A673 (cell line): Measurements from ENCODE around the gene ADCYAP1R1. TPM values are rescaled to one million over a fixed set of nuclear protein-coding genes. Genes with fewer than 3 reads are reported as not detected.

Experiments
- BruUV-seq: library from RNA; stranded (reverse); fragments of 400-500 nt; replicated peaks from 2 replicates; lab custom pipeline; 2021; lab: Mats Ljungman, UMichigan
- CTCF ChIA-PET: fragments of 300-600 bp; sonication (Branson Sonifier 250); formaldehyde crosslinking; loops from one replicate; lab custom pipeline; 2022; ENCODE audit warnings: antibody characterized with exemption; lab: Charles Lee
- POLR2A ChIA-PET: fragments of 300-600 bp; sonication (Branson Sonifier 250); formaldehyde crosslinking; loops from one replicate; lab custom pipeline; 2022; ENCODE audit warnings: antibody characterized with exemption; ENCODE audit not compliant: low non-redundant PET; lab: Charles Lee
- DNase-seq: peaks from one replicate; pipeline ENCODE4 v3.0.0-alpha.2; 2015; ENCODE audit warnings: low spot score
- H3K27ac ChIP-seq: fragments of 200-600 bp; sonication (generic); 2 replicates; pipeline ENCODE4 v1.5.1; 2016; ENCODE audit warnings: mixed run types, low read depth, mild to moderate bottlenecking, mixed read lengths, antibody characterized with exemption, low read length; ENCODE audit not compliant: poor library complexity, severe bottlenecking
- H3K27me3 ChIP-seq: fragments of 200-600 bp; sonication (generic); replicated peaks from 2 replicates; pipeline ENCODE4 v1.6.1; 2017; ENCODE audit warnings: mixed run types, low read depth, mild to moderate bottlenecking, mixed read lengths, antibody characterized with exemption, low read length; ENCODE audit not compliant: insufficient read depth, poor library complexity
- H3K36me3 ChIP-seq: fragments of 200-600 bp; sonication (generic); 2 replicates; pipeline ENCODE4 v1.6.1; 2016; ENCODE audit warnings: mixed run types, mild to moderate bottlenecking, mixed read lengths, antibody characterized with exemption, low read length; ENCODE audit not compliant: insufficient read depth, poor library complexity, severe bottlenecking
- H3K4me1 ChIP-seq: fragments of 200-600 bp; sonication (generic); 2 replicates; pipeline ENCODE4 v1.6.1; 2017; ENCODE audit warnings: mixed run types, mild to moderate bottlenecking, mixed read lengths, antibody characterized with exemption, low read length; ENCODE audit not compliant: insufficient read depth, poor library complexity, severe bottlenecking
- H3K4me3 ChIP-seq: fragments of 200-600 bp; sonication (generic); 2 replicates; pipeline ENCODE4 v1.5.1; 2016; ENCODE audit warnings: low read depth, mixed run types, mild to moderate bottlenecking, mixed read lengths, low read length; ENCODE audit not compliant: poor library complexity, severe bottlenecking
- H3K9me3 ChIP-seq: fragments of 200-600 bp; sonication (generic); 2 replicates; pipeline ENCODE4 v1.6.1; 2016; ENCODE audit warnings: mixed run types, low read depth, mild to moderate bottlenecking, mixed read lengths, antibody characterized with exemption, low read length; ENCODE audit not compliant: poor library complexity, severe bottlenecking
- CTCF ChIP-seq: fragments of 300-800, 200-600 bp; sonication (generic); conservative IDR thresholded peaks from 2 replicates; pipeline ENCODE4 v1.5.1; 2017; ENCODE audit warnings: low read depth, mild to moderate bottlenecking, antibody characterized with exemption, low read length, moderate library complexity, mixed read lengths
- EZH2 ChIP-seq: fragments of 200-600 bp; sonication (generic); IDR thresholded peaks from 2 replicates; pipeline ENCODE4 v1.6.1; 2017; ENCODE audit warnings: borderline replicate concordance, low read depth, mild to moderate bottlenecking, mixed read lengths, antibody characterized with exemption, low read length; ENCODE audit not compliant: poor library complexity, severe bottlenecking
- intact Hi-C: fragments of 100-400 bp; cut with micrococcal nuclease; formaldehyde crosslinking; loops from one replicate; pipeline ENCODE4 v1.10.0; 2022; ENCODE audit not compliant: unreplicated experiment
- total RNA-seq: library from RNA; stranded (reverse); gene quantifications from 2 replicates; pipeline ENCODE4 v1.2.3, GENCODE V29; 2021

Gene ADCYAP1R1
- total RNA-seq, 1 experiment from 2014 or later, result not detected

- intact Hi-C loops, result no loop called here
- H3K27ac ChIP-seq, result no peak overlapping the region
- no peaks in the 10 kb centered on the region for H3K9me3 ChIP-seq
- TF ChIP-seq CTCF (no peak), EZH2 (no peak)
- no peaks in the 10 kb centered on the region for H3K36me3 ChIP-seq
- no peak for DNase-seq
- POLR2A ChIA-PET, result no interaction called here
- no peaks in the 10 kb centered on the region for H3K4me1 ChIP-seq
- peaks cover 4% of the 10 kb centered on the region for H3K27me3 ChIP-seq
- BruUV-seq, result no TSS peak
- CTCF ChIA-PET, result no interaction called here
- no peak overlapping the region for H3K4me3 ChIP-seq
These were observed 22.9 kb downstream of the ADCYAP1R1 start for GRCh38 chr7:31075086-31075405.

- BruUV-seq, result no TSS peak
- H3K27ac ChIP-seq, result no peak overlapping the region
- DNase-seq, result no peak
- TF ChIP-seq EZH2 (no peak), CTCF (no peak)
- POLR2A ChIA-PET, result no interaction called here
- H3K4me3 ChIP-seq, result no peak overlapping the region
- H3K27me3 ChIP-seq, result peaks cover 13% of the 10 kb centered on the region
- H3K36me3 ChIP-seq, result no peaks in the 10 kb centered on the region
- H3K9me3 ChIP-seq, result no peaks in the 10 kb centered on the region
- CTCF ChIA-PET, result interaction anchor here (1.3 kb wide), 1 partner anchor 92 kb away, joined by 4 read pairs; no protein-coding TSS in a partner anchor
- intact Hi-C loops, result no loop called here
- H3K4me1 ChIP-seq, result no peaks in the 10 kb centered on the region
These were observed 23.9 kb downstream of the ADCYAP1R1 start for GRCh38 chr7:31076051-31076450.

- no peak overlapping the region for H3K4me3 ChIP-seq
- H3K4me1 ChIP-seq, result no peaks in the 10 kb centered on the region
- POLR2A ChIA-PET, result no interaction called here
- no peaks in the 10 kb centered on the region for H3K9me3 ChIP-seq
- TF ChIP-seq CTCF, result no peak
- no peak for TF ChIP-seq EZH2
- H3K36me3 ChIP-seq, result no peaks in the 10 kb centered on the region
- intact Hi-C loops, result no loop called here
- no TSS peak for BruUV-seq
- CTCF ChIA-PET, result interaction anchor here (1.3 kb wide), 1 partner anchor 93 kb away, joined by 4 read pairs; no protein-coding TSS in a partner anchor
- DNase-seq, result no peak
- H3K27ac ChIP-seq, result no peak overlapping the region
- peaks cover 19% of the 10 kb centered on the region for H3K27me3 ChIP-seq
These were observed 24.7 kb downstream of the ADCYAP1R1 start for GRCh38 chr7:31076641-31077310.
